ENCODE results near the gene IQSEC3.

IQSEC3 gene

GRCh38 chr12:171743-172676 lies 105.4 kb downstream of the IQSEC3 start:
- FAIRE-seq, result no peak
- no peak for DNase-seq (ENCODE audit: insufficient read length)
- no peak for TF ChIP-seq POLR2A (IDR thresholded peaks at IDR 0.05; ENCODE audit: low read depth, low read length)
- no peak for TF ChIP-seq POLR2AphosphoS5 (IDR thresholded peaks at IDR 0.05; ENCODE audit: low read depth, low read length)
- no peak for TF ChIP-seq TAF1 (IDR thresholded peaks at IDR 0.05; ENCODE audit: borderline replicate concordance, low read depth, low read length)

GRCh38 chr12:172732-173161 lies 106.2 kb downstream of the IQSEC3 start:
- DNase-seq (ENCODE audit: insufficient read length), result no peak
- no peak for FAIRE-seq
- TF ChIP-seq POLR2A (IDR thresholded peaks at IDR 0.05; ENCODE audit: low read depth, low read length) (no peak), TAF1 (IDR thresholded peaks at IDR 0.05; ENCODE audit: borderline replicate concordance, low read depth, low read length) (no peak), POLR2AphosphoS5 (IDR thresholded peaks at IDR 0.05; ENCODE audit: low read depth, low read length) (no peak)

DNA sequence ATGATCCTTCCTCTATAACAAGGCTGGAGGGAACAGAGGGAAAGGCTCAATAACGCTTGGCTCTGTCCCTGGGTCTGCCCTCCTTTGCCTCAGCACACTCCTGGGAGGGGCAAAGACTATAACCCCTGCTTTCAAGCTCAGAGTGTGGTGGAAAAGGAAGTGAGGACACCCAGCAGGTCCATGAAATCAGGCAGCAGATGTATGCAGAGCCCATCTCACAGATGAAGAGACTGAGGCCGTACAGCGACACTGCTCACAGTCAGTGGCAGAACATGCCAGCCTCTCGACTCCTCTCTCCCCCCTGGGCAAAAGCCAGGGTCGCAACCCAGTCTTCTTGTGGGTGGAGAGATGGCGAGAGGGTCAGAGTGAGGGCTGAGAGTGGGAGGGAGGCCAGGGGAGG lies 107.6 kb downstream of the IQSEC3 start:
- no peak for FAIRE-seq
- TF ChIP-seq TAF1 (IDR thresholded peaks at IDR 0.05; ENCODE audit: borderline replicate concordance, low read depth, low read length) (no peak), POLR2A (IDR thresholded peaks at IDR 0.05; ENCODE audit: low read depth, low read length) (no peak), POLR2AphosphoS5 (IDR thresholded peaks at IDR 0.05; ENCODE audit: low read depth, low read length) (no peak)
- DNase-seq (ENCODE audit: insufficient read length), result no peak

- FAIRE-seq (no peak), DNase-seq (ENCODE audit: insufficient read length) (no peak)
- TF ChIP-seq POLR2A (IDR thresholded peaks at IDR 0.05; ENCODE audit: low read depth, low read length) (no peak), TAF1 (IDR thresholded peaks at IDR 0.05; ENCODE audit: borderline replicate concordance, low read depth, low read length) (no peak), POLR2AphosphoS5 (IDR thresholded peaks at IDR 0.05; ENCODE audit: low read depth, low read length) (no peak)
These were observed 108.0 kb downstream of the IQSEC3 start for GRCh38 chr12:174596-174995.

DNA sequence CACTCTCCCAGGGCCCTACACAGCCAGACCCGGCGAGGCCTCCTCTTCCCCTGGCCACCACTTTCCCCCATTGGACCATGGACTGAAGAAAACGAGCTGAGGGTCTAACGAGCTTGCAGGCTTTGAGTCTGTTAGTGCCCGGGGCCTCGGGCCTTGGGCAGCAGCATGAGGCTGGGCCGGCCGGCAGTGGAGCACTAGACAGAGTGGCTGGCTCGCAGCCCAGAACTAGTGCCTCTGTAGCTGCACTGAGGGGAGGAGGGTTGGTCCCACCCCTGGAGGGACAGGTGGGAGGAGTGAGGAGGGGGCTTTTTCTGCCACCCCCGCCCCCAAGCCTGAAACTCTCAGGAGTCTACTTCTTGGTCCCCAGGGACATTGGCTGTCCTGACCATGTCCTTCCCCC lies 108.7 kb downstream of the IQSEC3 start:
- no peak for DNase-seq (ENCODE audit: insufficient read length)

GRCh38 chr12:175759-176158 lies 109.2 kb downstream of the IQSEC3 start:
- FAIRE-seq, result no peak
- TF ChIP-seq POLR2A (IDR thresholded peaks at IDR 0.05; ENCODE audit: low read depth, low read length), result no peak
- TF ChIP-seq TAF1 (IDR thresholded peaks at IDR 0.05; ENCODE audit: borderline replicate concordance, low read depth, low read length), result no peak
- no peak for TF ChIP-seq POLR2AphosphoS5 (IDR thresholded peaks at IDR 0.05; ENCODE audit: low read depth, low read length)
- no peak for DNase-seq (ENCODE audit: insufficient read length)

More for the DNA sequence above, 108.7 kb downstream of the IQSEC3 start:
- TF ChIP-seq TAF1 (IDR thresholded peaks at IDR 0.05; ENCODE audit: borderline replicate concordance, low read depth, low read length), result no peak
- no peak for TF ChIP-seq POLR2A (IDR thresholded peaks at IDR 0.05; ENCODE audit: low read depth, low read length)
- no peak for TF ChIP-seq POLR2AphosphoS5 (IDR thresholded peaks at IDR 0.05; ENCODE audit: low read depth, low read length)
- no peak for FAIRE-seq

DNA sequence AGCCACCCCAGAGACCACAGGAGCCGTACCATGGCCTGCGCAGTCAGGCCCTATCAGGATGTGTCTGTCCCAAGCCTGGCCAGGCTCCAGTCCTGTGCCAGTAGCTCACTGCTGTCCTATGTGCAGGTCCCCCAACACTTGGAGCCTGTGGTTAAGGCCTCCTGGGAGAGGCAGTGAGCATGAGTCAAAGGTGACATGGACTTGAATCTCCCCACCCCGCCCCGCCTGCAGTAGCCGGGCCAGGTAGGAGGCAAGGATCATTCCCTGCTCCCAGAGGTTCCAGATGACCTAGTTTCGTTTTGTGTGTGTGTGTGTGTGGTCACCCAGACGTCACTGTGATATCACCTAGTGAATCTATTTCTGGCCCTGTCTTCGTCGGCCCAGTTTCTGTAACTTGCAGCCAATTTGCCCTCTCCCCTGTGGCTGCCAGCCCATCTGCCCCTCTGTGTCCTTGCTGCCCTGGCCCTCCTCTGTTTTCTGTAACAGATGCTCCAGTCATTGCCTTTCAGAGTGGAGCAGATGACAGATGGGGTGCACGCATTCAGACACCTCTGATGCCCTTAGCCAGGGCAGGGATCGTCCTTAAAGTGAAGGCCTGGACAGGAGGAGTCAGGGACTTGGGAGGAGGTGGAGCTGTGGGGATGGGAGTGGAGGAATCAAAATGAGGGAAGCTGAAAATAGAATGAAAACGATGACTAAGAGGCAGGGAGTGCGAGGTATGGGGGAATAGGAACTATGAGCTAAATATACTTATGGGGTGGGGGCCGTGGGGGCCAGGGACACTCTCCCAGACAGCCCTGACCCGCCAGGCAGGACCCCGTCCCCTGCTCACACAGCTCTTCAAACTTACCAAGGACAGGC lies 110.0 kb downstream of the IQSEC3 start:
- DNase-seq (ENCODE audit: insufficient read length) (no peak), FAIRE-seq (no peak)
- no peak for TF ChIP-seq POLR2AphosphoS5 (IDR thresholded peaks at IDR 0.05; ENCODE audit: low read depth, low read length)
- no peak for TF ChIP-seq TAF1 (IDR thresholded peaks at IDR 0.05; ENCODE audit: borderline replicate concordance, low read depth, low read length)
- no peak for TF ChIP-seq POLR2A (IDR thresholded peaks at IDR 0.05; ENCODE audit: low read depth, low read length)

GRCh38 chr12:177336-177979 lies 110.9 kb downstream of the IQSEC3 start:
- DNase-seq (ENCODE audit: insufficient read length) (no peak), FAIRE-seq (no peak)
- TF ChIP-seq POLR2A (IDR thresholded peaks at IDR 0.05; ENCODE audit: low read depth, low read length), result no peak
- TF ChIP-seq POLR2AphosphoS5 (IDR thresholded peaks at IDR 0.05; ENCODE audit: low read depth, low read length), result no peak
- no peak for TF ChIP-seq TAF1 (IDR thresholded peaks at IDR 0.05; ENCODE audit: borderline replicate concordance, low read depth, low read length)

DNA sequence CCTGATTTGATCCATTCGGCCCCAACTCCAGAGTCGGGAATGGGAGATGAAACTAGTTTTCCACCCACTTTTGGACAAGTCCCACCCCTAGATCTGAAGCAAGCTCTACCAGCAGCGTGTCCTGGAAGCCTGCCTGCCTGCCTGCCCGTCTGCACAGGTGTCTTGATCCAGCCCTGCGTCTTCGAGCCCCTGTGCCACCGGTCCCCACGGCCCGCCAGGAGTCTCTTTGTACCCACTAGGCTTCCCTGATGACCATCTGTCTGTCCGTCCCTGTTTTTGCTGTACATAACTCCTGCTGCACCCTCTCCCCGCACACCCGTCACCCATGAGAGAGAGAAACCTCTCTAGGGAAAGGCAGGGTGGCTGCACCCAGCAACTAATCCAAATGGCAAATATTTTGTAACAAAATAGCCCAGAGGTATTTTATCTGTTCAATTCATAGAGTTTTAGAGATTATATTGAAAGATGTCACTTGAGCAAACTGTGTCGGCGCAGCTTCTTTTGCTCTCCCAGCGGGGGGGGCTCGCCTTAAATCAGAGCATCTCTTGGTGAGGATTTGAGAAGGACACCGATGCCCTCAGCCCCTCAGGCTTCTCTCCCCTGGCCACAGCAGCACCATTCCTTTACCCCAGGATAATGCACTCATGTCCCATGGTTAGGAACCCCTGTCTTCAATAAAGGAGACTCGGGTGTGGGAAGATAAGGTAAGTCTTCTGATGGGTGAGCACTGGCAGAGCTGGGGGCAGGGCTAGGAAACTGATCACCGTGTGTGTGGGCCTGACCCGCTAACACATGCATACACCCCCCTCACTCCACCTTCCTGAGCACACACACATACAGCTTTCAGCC lies 111.6 kb downstream of the IQSEC3 start:
- DNase-seq (ENCODE audit: insufficient read length) (no peak), FAIRE-seq (no peak)
- no peak for TF ChIP-seq POLR2A (IDR thresholded peaks at IDR 0.05; ENCODE audit: low read depth, low read length)
- TF ChIP-seq TAF1 (IDR thresholded peaks at IDR 0.05; ENCODE audit: borderline replicate concordance, low read depth, low read length), result no peak
- TF ChIP-seq POLR2AphosphoS5 (IDR thresholded peaks at IDR 0.05; ENCODE audit: low read depth, low read length), result no peak

DNA sequence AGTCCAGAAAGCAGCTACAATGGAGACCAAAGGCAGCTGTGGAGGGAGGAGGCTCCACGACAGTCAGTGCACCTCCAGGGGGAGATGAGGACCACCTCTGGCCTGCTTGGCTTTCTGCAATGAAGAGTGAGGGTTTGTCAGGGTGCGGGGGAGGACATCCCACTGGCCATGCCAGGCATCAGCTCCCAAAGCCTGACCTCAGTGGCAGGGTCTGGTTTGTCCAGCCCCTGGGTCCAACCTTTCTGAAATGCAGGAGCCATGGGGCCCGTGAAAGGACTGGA lies 112.2 kb downstream of the IQSEC3 start:
- no peak for DNase-seq (ENCODE audit: insufficient read length)
- no peak for FAIRE-seq
- TF ChIP-seq TAF1 (IDR thresholded peaks at IDR 0.05; ENCODE audit: borderline replicate concordance, low read depth, low read length) (no peak), POLR2AphosphoS5 (IDR thresholded peaks at IDR 0.05; ENCODE audit: low read depth, low read length) (no peak), POLR2A (IDR thresholded peaks at IDR 0.05; ENCODE audit: low read depth, low read length) (no peak)
